ENCODE measurements around the gene GLRX2. TPM values are rescaled to one million over a fixed set of nuclear protein-coding genes. Genes with fewer than 3 reads are reported as not detected.
A peak's percentile ranks its signal among the peaks of the same experiment; 100 is the strongest.
"Not testable (repeated sequence)": the region's sequence is repeated elsewhere in the genome, so short reads cannot be mapped to it uniquely, and the experiment has no call there.

The GLRX2 gene
- total RNA-seq, 1 experiment from 2014 or later: 25.8 TPM

DNA sequence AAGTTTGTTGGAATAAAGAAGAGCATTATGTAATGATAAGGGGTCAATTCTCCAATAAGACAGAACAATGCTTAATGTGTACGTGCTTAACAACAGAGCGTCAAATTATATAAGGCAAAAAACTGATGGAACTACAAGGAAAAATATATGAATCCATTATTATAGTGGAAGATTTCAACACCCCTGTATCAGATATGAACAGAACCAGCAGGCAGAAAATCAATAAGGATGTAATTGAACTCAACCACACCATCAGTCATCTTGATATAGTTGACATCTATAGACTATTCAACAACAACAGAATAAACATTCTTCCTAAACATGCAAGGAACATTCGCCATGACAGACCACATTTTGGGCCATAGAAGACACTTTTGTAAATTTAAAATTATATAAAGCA, 13.0 kb upstream of the GLRX2 start:
- Histone ChIP-seq H3K4me1 (0 out of 2 replicates have a peak, but pooled peaks cover 4% of the 10 kb centered on the region), H3K9me3 (replicated peaks) (no peaks in the 10 kb centered on the region), H3K27me3 (no peaks in the 10 kb centered on the region), H3K36me3 (no peaks in the 10 kb centered on the region), H3K4me3 (no peak overlapping the region), H3K27ac (no peak overlapping the region)
- no peak for DNase-seq

DNA sequence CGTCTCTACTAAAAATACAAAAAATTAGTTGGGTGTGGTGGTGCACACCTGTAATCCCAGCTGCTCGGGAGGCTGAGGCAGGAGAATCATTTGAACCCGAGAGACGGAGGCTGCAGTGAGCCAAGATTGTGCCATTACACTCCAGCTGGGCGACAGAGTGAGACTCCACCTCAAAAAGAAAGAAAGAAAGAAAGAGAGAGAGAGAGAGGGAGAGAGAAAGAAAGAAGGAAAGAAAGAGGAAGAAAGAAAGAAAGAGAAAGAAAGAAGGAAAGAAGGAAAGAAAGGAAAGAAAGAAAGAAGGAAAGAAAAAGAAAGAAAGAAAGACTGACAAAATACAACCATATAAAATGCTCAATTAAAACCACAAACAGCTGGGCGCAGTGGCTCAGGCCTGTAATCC, 12.0 kb upstream of the GLRX2 start:
- not testable (repeated sequence) for DNase-seq; H3K36me3 ChIP-seq; H3K4me1 ChIP-seq; H3K27me3 ChIP-seq; H3K4me3 ChIP-seq; H3K9me3 ChIP-seq (replicated peaks); H3K27ac ChIP-seq

DNA sequence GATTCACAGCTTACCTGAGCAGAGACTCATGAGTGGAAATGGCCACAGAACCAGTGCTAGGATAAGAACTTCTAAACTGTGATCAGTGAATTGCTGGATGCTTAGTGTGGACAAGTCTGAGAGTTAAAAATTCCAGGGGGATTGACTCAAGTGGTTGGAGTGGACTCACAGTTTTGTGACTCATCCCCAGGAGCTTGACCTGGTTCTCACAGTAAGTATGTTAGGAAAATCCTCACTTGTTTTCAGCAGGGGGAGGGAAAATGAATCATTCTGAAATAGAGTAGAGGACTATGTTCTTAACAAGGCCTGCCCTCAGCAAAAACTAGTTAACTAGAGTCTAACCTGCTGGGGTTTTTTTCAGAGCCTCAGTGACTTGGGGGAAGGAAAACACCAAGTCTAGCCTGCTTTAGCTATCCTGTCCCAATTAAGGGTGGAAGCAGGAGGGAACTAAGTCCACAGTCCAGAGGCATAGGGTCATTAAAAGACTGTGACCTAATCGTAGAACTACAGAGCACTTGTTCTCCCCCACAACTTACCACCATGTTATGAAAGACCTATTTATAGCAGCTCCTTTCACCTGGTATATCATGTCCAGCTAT, 10.5 kb upstream of the GLRX2 start:
- peak overlapping the region; percentile 12; the same call in 1 of the 2 replicates for H3K27ac ChIP-seq

DNA sequence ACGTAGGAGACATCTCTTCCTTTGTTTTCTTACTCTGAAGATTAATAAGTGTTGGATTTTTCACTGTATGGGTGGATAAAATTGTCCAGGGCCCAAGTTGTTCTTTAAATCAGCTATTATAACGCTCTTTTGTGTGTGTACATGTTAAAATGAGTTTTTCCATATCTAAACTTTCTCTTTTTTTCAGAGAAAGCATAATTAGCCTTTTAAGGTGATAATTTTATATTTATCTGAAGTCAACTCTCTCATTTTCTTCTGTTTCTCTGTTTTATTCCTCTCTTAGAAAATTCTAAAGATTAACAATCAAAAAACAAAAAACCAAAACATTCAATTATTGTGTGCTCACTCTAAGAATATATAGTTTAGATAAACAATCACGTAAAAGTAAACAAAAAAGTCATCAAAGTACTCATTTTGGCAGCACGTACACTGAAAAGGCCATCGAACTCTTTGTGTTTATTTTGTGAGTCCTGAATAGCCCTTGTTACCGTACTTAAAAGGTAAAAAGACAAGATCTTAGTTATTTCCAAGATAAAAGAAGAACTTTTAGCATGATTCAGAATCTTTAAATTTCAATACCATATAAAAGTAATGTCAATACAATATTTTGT, 9.4 kb upstream of the GLRX2 start:
- Histone ChIP-seq H3K4me3 (no peak overlapping the region), H3K27ac (no peak overlapping the region), H3K36me3 (no peaks in the 10 kb centered on the region), H3K9me3 (replicated peaks) (no peaks in the 10 kb centered on the region), H3K4me1 (0 out of 2 replicates have a peak, but pooled peaks cover 4% of the 10 kb centered on the region), H3K27me3 (no peaks in the 10 kb centered on the region)
- DNase-seq: no peak

More for the DNA sequence above, 10.5 kb upstream of the GLRX2 start:
- H3K4me1 ChIP-seq: 0 out of 2 replicates have a peak, but pooled peaks cover 4% of the 10 kb centered on the region
- no peak overlapping the region for H3K4me3 ChIP-seq
- no peaks in the 10 kb centered on the region for H3K36me3 ChIP-seq
- H3K27me3 ChIP-seq: no peaks in the 10 kb centered on the region
- no peaks in the 10 kb centered on the region for H3K9me3 ChIP-seq (replicated peaks)
- peak; percentile 45 to 58 for DNase-seq

DNA sequence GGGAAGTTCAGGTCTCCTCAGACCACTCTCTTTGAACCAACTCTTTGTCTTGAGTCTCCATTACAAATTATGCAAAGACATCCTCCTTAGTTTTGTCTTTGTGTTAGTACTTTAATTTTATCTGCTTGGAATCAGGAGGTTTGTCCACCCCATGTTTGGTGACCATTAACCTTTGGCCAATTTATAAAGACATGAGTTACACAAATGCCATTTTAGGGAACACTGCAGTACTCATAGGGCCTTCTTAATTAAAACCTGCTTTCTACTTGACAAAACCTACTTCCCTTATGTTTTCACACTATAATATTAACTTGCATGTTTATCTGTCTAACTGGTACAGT, 8.7 kb upstream of the GLRX2 start:
- no peak for DNase-seq
- H3K4me3 ChIP-seq: no peak overlapping the region
- no peaks in the 10 kb centered on the region for H3K27me3 ChIP-seq
- H3K36me3 ChIP-seq: no peaks in the 10 kb centered on the region
- no peaks in the 10 kb centered on the region for H3K9me3 ChIP-seq (replicated peaks)
- 0 out of 2 replicates have a peak, but pooled peaks cover 4% of the 10 kb centered on the region for H3K4me1 ChIP-seq
- H3K27ac ChIP-seq: no peak overlapping the region

DNA sequence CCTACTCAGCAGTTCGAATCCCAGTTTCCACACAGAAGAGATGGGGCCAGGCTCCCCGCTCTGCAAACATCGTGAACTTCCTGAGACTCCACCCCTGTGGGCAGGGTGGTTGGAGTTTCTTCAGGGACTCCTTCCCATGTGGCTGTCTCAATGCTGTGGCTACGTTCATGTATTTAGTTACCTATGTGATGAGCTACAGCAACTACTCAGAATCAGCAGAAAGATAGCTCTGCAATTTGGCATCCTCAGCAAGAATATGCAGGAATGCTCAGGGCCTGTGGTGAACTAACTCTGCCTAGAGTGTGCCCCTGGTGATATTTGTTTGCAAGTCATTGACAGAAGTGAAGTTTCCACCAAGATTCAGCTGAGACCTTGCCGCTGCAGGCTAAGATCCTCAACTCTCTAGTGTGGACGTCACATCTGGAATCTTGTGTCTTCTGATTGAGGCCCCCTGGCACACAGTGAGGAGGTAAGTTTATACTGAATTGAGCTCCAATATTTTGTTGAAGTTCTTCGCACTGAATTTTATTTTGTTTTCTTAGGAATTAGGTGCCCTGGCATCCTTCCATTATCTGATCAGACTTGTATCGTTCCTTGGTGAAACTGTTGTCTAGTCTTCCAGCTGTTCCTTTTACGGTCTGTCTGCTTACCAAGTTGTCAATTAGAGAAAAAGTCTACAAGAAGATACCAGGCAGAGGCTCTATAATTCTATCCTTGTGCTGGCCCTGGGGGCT, 8.2 kb upstream of the GLRX2 start:
- DNase-seq: no peak
- no peaks in the 10 kb centered on the region for H3K27me3 ChIP-seq
- H3K4me1 ChIP-seq: 0 out of 2 replicates have a peak, but pooled peaks cover 4% of the 10 kb centered on the region
- H3K4me3 ChIP-seq: no peak overlapping the region
- no peaks in the 10 kb centered on the region for H3K36me3 ChIP-seq
- no peak overlapping the region for H3K27ac ChIP-seq
- H3K9me3 ChIP-seq (replicated peaks): no peaks in the 10 kb centered on the region

DNA sequence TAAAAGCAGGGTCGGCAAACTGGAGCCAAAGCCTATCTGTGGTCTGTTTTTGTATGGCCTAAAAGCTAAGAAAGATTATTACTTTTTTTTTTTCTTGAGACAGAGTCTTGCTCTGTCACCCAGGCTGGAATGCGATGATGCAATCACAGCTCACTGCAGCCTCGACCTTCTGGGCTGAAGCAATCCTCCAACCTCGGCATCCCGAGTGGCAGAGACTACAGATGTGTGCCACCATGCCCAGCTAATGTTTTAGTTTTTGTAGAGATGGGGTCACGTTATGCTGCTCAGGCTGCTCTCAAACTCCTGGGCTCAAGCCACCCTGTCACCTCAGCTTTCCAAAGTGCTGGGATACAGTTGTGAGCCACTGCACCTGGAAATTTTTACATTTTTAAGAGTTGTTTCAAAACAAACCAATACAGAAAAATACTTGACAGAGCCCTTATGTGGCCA, 6.5 kb upstream of the GLRX2 start:
- no peaks in the 10 kb centered on the region for H3K27me3 ChIP-seq
- H3K36me3 ChIP-seq: no peaks in the 10 kb centered on the region
- H3K4me1 ChIP-seq: 0 out of 2 replicates have a peak, but pooled peaks cover 4% of the 10 kb centered on the region
- peak; percentile 15 to 17 for DNase-seq
- no peak overlapping the region for H3K4me3 ChIP-seq
- no peak overlapping the region for H3K27ac ChIP-seq
- no peaks in the 10 kb centered on the region for H3K9me3 ChIP-seq (replicated peaks)

DNA sequence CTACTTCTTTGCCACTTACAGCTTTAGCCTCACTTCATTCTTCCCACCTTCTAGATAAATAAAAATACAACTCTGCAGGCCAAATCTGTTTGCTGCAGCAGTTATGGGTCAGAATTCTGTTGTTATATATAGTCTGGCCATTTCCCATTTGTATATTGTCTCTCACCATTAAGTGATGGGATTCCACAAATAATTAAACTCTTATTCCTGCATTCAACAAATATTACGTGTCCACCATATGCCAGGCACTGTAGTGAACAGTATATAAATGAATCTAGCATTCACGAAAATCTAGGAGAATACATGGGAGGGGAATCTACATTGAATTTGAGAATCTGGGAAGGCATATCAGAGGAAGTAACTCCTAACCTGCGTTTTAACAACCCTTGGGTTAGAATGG, 5.7 kb upstream of the GLRX2 start:
- DNase-seq: no peak
- Histone ChIP-seq H3K4me3 (no peak overlapping the region), H3K27ac (no peak overlapping the region), H3K36me3 (no peaks in the 10 kb centered on the region), H3K4me1 (0 out of 2 replicates have a peak, but pooled peaks cover 4% of the 10 kb centered on the region), H3K27me3 (no peaks in the 10 kb centered on the region), H3K9me3 (replicated peaks) (no peaks in the 10 kb centered on the region)

DNA sequence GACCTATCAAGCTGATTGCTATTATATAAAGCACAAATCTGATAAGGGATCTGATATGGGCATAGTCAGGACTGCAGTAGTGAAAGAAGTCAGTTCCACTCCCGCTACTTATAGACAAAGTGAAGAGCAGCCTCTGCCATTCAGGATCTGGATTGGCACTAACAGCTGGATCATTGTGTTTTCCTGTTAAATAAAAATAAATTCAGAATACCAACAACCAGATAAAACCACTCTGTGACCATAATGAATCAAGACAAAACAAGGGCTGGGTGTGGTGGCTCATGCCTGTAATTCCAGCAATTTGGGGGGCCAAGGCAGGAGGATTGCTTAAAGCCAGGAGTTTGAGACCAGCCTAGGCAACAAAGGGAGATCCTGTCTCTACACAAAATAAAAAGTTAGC, 5.0 kb upstream of the GLRX2 start:
- H3K36me3 ChIP-seq: no peaks in the 10 kb centered on the region
- no peaks in the 10 kb centered on the region for H3K4me1 ChIP-seq
- H3K4me3 ChIP-seq: no peak overlapping the region
- no peaks in the 10 kb centered on the region for H3K27me3 ChIP-seq
- H3K9me3 ChIP-seq (replicated peaks): no peaks in the 10 kb centered on the region
- DNase-seq: no peak
- H3K27ac ChIP-seq: no peak overlapping the region

DNA sequence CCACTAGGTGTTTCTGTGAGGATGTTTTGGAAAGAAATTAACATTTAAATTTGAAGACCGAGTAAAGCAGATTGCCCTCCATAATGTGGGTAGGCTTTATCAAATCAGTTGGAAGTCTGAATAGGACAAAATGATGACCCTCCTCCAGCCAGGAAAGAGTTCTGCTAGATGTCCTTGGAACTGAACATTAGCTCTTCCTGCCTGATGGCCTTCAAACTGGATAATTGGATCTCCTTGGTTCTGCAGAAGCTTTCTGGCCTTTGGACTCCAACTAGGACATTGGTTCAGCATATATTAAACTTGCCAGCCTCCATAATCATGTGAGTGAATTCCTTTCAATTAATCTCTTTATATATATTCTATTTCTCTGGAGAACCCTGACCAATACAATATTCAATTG, 4.4 kb upstream of the GLRX2 start:
- Histone ChIP-seq H3K27ac (no peak overlapping the region), H3K36me3 (no peaks in the 10 kb centered on the region), H3K4me3 (no peak overlapping the region), H3K9me3 (replicated peaks) (no peaks in the 10 kb centered on the region), H3K27me3 (no peaks in the 10 kb centered on the region), H3K4me1 (no peaks in the 10 kb centered on the region)
- DNase-seq: no peak

DNA sequence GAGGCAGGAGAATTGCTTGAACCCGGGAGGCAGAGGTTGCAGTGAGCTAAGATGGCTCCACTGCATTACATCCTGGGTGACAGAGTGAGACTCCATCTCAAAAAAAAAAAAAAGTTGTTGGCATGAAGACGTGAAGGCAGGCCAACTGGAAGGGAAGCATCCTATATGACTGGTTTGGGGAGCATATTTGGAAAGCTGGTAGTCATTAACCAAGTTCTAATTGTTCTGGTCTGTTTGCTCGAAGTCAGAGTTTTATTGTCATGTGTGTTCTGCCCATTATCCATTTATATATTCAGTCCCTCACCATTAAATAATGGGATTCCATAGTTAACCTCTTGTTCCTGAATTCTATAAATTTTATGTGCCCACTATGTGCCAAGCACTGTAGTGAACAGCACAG, 3.3 kb upstream of the GLRX2 start:
- Histone ChIP-seq H3K36me3 (no peaks in the 10 kb centered on the region), H3K4me1 (no peaks in the 10 kb centered on the region), H3K4me3 (no peak overlapping the region), H3K27me3 (no peaks in the 10 kb centered on the region), H3K9me3 (replicated peaks) (no peaks in the 10 kb centered on the region), H3K27ac (no peak overlapping the region)
- no peak for DNase-seq

DNA sequence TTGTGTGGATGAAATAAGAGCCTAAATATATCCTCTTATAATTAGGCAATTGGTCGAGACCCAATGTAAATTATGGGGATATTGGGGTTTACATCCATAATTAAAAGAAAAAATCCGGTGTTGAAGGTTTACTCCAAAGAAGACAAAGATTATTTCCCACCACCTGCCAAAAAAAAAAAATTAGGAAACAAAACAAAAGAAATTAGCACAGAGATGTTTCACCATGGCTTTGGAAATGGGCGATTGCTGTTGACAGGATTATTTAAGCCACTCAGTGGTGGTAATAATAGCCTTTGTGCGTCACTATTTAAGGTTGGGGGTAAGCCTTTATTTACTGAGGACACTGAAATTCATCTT, 585 bp upstream of the GLRX2 start:
- peak overlapping the region; percentile 81 for H3K27ac ChIP-seq
- peaks cover 2% of the 10 kb centered on the region; the same call in 1 of the 2 replicates for H3K36me3 ChIP-seq
- no peaks in the 10 kb centered on the region for H3K9me3 ChIP-seq (replicated peaks)
- H3K4me3 ChIP-seq: peak overlapping the region; percentile 91
- no peaks in the 10 kb centered on the region for H3K27me3 ChIP-seq
- peaks cover 4% of the 10 kb centered on the region; the same call in 1 of the 2 replicates for H3K4me1 ChIP-seq
- DNase-seq: no peak

DNA sequence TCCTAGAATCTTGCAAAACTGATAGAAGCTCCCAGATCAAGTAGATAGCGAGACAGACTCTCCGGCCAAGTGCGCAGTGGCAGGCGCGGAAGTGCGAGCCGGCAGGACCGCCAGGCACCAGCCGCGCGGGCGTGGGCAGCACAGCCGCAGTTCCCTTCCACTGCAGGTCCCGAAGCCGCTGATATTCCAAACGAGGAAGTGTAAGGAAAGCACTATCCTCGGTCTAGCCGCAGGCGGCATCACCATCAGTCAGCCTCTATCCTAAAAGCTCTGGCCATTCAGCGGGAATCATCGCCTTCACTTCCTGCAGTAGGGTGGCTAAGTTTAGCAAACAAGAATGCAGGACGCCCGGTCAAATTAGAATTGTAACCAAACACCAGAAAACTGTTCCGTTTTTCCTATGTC, 710 bp downstream of the GLRX2 start:
- peaks cover 4% of the 10 kb centered on the region; the same call in 1 of the 2 replicates for H3K4me1 ChIP-seq
- H3K36me3 ChIP-seq: peaks cover 11% of the 10 kb centered on the region
- H3K4me3 ChIP-seq: peak overlapping the region; percentile 91
- H3K27ac ChIP-seq: peak overlapping the region; percentile 81
- no peaks in the 10 kb centered on the region for H3K27me3 ChIP-seq
- peak; percentile 53 to 64 for DNase-seq
- no peaks in the 10 kb centered on the region for H3K9me3 ChIP-seq (replicated peaks)

DNA sequence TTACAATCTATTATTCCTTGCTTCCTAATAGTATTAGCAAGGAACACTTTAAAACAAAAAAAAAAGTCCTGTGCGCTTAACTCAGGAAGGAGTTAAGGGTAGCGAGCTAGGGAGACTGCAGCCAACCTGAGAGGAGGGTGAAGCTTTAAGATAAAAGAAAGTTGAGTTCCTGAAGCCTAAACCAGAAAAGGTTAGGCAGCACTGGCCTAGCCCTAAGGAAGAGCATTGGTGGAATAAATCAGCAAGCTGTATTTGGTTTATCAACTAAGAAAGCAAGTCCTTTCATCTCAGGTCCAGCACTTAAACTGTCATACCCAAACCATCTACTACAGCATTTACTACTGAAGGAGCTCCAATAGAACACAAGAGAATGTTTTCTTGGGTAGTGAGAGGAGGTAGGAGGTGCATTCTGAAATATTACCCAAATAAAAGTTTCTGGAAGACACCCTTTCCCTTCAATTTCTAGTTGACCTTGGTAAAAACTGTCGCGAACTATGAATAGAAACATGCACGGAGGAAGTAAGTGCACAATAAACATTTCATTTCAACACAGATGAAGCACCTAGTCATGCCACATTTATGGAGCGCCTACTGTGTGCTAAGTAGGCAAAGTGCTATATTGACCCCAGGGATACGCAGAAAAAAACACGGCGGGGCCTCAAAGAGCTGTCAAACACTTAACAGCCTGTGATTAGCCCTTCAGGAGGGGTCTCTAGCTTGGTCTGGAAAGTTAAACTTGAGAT, 1.3 kb downstream of the GLRX2 start:
- DNase-seq: peak in 1 of 2 experiments; percentile 26
- peak overlapping the region; percentile 91 for H3K4me3 ChIP-seq
- H3K36me3 ChIP-seq: peaks cover 11% of the 10 kb centered on the region

DNA sequence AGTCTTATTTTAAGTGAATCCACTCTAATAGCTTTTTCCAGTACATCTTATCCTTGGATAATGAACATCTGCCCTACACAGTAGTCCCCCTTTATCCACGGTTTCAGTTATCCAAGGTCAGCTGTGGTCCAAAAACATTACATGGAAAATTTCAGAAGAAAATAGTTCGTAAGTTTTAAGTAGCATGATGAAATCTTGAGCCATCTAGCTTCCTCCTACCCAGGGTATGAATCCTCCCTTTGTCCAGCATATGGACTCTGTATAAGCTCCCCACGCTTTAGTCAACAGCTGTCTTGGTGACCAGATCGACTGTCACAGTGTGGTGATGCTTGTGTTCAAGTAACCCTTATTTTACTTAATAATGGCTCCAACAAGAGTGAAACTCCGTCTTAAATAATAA, 2.6 kb downstream of the GLRX2 start:
- H3K4me3 ChIP-seq: peak overlapping the region; percentile 91
- H3K4me1 ChIP-seq: peaks cover 4% of the 10 kb centered on the region; the same call in 1 of the 2 replicates
- no peaks in the 10 kb centered on the region for H3K27me3 ChIP-seq
- peaks cover 14% of the 10 kb centered on the region for H3K36me3 ChIP-seq
- no peaks in the 10 kb centered on the region for H3K9me3 ChIP-seq (replicated peaks)
- peak overlapping the region; percentile 77 for H3K27ac ChIP-seq
- peak; percentile 53 to 81 for DNase-seq

More for the DNA sequence above, 1.3 kb downstream of the GLRX2 start:
- Histone ChIP-seq H3K4me1 (peaks cover 4% of the 10 kb centered on the region; the same call in 1 of the 2 replicates), H3K9me3 (replicated peaks) (no peaks in the 10 kb centered on the region), H3K27me3 (no peaks in the 10 kb centered on the region), H3K27ac (peak overlapping the region; percentile 81)

Data from SJCRH30 (cell line).